GM18511 (cell line): ENCODE data around the gene KRTAP4-5.
"Not testable (repeated sequence)": the region's sequence is repeated elsewhere in the genome, so short reads cannot be mapped to it uniquely, and the experiment has no call there.

Source experiments
- ATAC-seq: cut with Tn5 transposase; IDR thresholded peaks from one replicate; pipeline ENCODE4 v1.9.1; 2021; ENCODE audit warnings: mild to moderate bottlenecking, moderate library complexity; ENCODE audit not compliant: unreplicated experiment

KRTAP4-5 gene

GRCh38 chr17:41147531-41148204 is 2.0 kb downstream of the KRTAP4-5 start:
- ATAC-seq = no peak

GRCh38 chr17:41145261-41145660 is 4.4 kb downstream of the KRTAP4-5 start:
- no peak for ATAC-seq

GRCh38 chr17:41144846-41145245 is 4.8 kb downstream of the KRTAP4-5 start:
- ATAC-seq = no peak

GRCh38 chr17:41141361-41141760 is 8.3 kb downstream of the KRTAP4-5 start:
- no peak for ATAC-seq

GRCh38 chr17:41140360-41141131 is 9.1 kb downstream of the KRTAP4-5 start, which contains the start of gene KRTAP4-6:
Gene KRTAP4-6, minus strand, starts transcription at chr17:41140544. Its CDS starts 57 bp downstream, at chr17:41140487.
- ATAC-seq = no peak

GRCh38 chr17:41139865-41140264 is 9.8 kb downstream of the KRTAP4-5 start:
- ATAC-seq = not testable (repeated sequence)

- ATAC-seq = no peak
Observed at GRCh38 chr17:41133880-41134735, 15.5 kb downstream of the KRTAP4-5 start.

- no peak for ATAC-seq
Observed at GRCh38 chr17:41131979-41132378, 17.6 kb downstream of the KRTAP4-5 start.

GRCh38 chr17:41127371-41127770 is 22.3 kb downstream of the KRTAP4-5 start:
- no peak for ATAC-seq

- no peak for ATAC-seq
Observed at GRCh38 chr17:41126412-41126811, 23.2 kb downstream of the KRTAP4-5 start.

- ATAC-seq = no peak
Observed at GRCh38 chr17:41125064-41125463, 24.6 kb downstream of the KRTAP4-5 start.

- not testable (repeated sequence) for ATAC-seq
Observed at GRCh38 chr17:41123991-41124371, 25.6 kb downstream of the KRTAP4-5 start, which contains the start of gene KRTAP4-12. Gene KRTAP4-12, minus strand, starts transcription at chr17:41124182. Its CDS starts 60 bp downstream, at chr17:41124122.

- not testable (repeated sequence) for ATAC-seq
Observed at GRCh38 chr17:41123292-41123990, 26.2 kb downstream of the KRTAP4-5 start.

GRCh38 chr17:41121742-41122141 is 27.9 kb downstream of the KRTAP4-5 start:
- no peak for ATAC-seq

- not testable (repeated sequence) for ATAC-seq
Observed at GRCh38 chr17:41119696-41120690, 29.6 kb downstream of the KRTAP4-5 start.

GRCh38 chr17:41118721-41119120 is 30.9 kb downstream of the KRTAP4-5 start:
- no peak for ATAC-seq

GRCh38 chr17:41117846-41118386 is 31.7 kb downstream of the KRTAP4-5 start, which contains the start of gene KRTAP4-11:
Gene KRTAP4-11, minus strand, starts transcription at chr17:41118373. Its CDS starts 58 bp downstream, at chr17:41118315.
- ATAC-seq = not testable (repeated sequence)

- no peak for ATAC-seq
Observed at GRCh38 chr17:41116297-41116696, 33.3 kb downstream of the KRTAP4-5 start.
